MM.1S (cell line): ENCODE data around the gene KIRREL1.

Experiments
- DNase-seq: peaks from one replicate; pipeline ENCODE4 v3.0.0-alpha.2; 2015
- H2AFZ ChIP-seq: fragments of 300-600 bp; sonication (generic); 2 replicates; pipeline ENCODE4 v1.6.0; 2016; ENCODE audit warnings: antibody characterized with exemption, low read length
- H3F3A ChIP-seq: fragments of 300-600 bp; sonication (generic); 2 replicates; pipeline ENCODE4 v1.6.1; 2016; ENCODE audit warnings: mild to moderate bottlenecking, antibody characterized with exemption, low read length, moderate library complexity, mixed read lengths; ENCODE audit not compliant: insufficient read depth
- H3K27ac ChIP-seq: fragments of 300-600 bp; sonication (generic); 2 replicates; pipeline ENCODE4 v1.5.1; 2016; ENCODE audit warnings: mild to moderate bottlenecking, low read length
- H3K27me3 ChIP-seq: fragments of 300-600 bp; sonication (generic); replicated peaks from 2 replicates; pipeline ENCODE4 v1.6.0; 2016; ENCODE audit warnings: low read length; ENCODE audit not compliant: insufficient read depth
- H3K36me3 ChIP-seq: fragments of 300-600 bp; sonication (generic); replicated peaks from 2 replicates; pipeline ENCODE4 v1.6.1; 2016; ENCODE audit warnings: mild to moderate bottlenecking, low read length, mixed read lengths; ENCODE audit not compliant: insufficient read depth
- H3K4me1 ChIP-seq: fragments of 300-600 bp; sonication (generic); 2 replicates; pipeline ENCODE4 v1.6.1; 2016; ENCODE audit warnings: low read length, mixed read lengths
- H3K4me2 ChIP-seq: fragments of 300-600 bp; sonication (generic); 2 replicates; pipeline ENCODE4 v1.6.0; 2016; ENCODE audit warnings: low read depth, low read length
- H3K4me3 ChIP-seq: fragments of 300-600 bp; sonication (generic); 2 replicates; pipeline ENCODE4 v1.5.1; 2016; ENCODE audit warnings: low read length, mixed read lengths
- H3K79me2 ChIP-seq: fragments of 300-600 bp; sonication (generic); 2 replicates; pipeline ENCODE4 v1.6.1; 2016; ENCODE audit warnings: mixed run types, low read length, mixed read lengths
- H3K9ac ChIP-seq: fragments of 300-600 bp; sonication (generic); 2 replicates; pipeline ENCODE4 v1.6.1; 2016; ENCODE audit warnings: low read length, mixed read lengths
- H3K9me2 ChIP-seq: fragments of 300-600 bp; sonication (generic); replicated peaks from 2 replicates; pipeline ENCODE4 v1.6.1; 2016; ENCODE audit warnings: mild to moderate bottlenecking, low read length, mixed read lengths; ENCODE audit not compliant: insufficient read depth
- H3K9me3 ChIP-seq: fragments of 300-600 bp; sonication (generic); replicated peaks from 2 replicates; pipeline ENCODE4 v1.6.1; 2016; ENCODE audit warnings: mild to moderate bottlenecking, low read length, mixed read lengths; ENCODE audit not compliant: insufficient read depth
- H4K20me1 ChIP-seq: fragments of 300-600 bp; sonication (generic); 2 replicates; pipeline ENCODE4 v1.6.1; 2016; ENCODE audit warnings: mild to moderate bottlenecking, low read length, moderate library complexity, mixed read lengths; ENCODE audit not compliant: insufficient read depth
- CTCF ChIP-seq: fragments of 300-600 bp; sonication (generic); IDR thresholded peaks from 2 replicates; pipeline ENCODE4 v1.5.1; 2016; ENCODE audit warnings: antibody characterized with exemption, low read length, mixed read lengths
- EZH2 ChIP-seq: fragments of 300-600 bp; sonication (generic); optimal IDR thresholded peaks from 2 replicates; pipeline ENCODE3; 2017; ENCODE audit warnings: low read depth, mild to moderate bottlenecking, antibody characterized with exemption, low read length, mixed read lengths
- EZH2phosphoT487 ChIP-seq: fragments of 300-600 bp; sonication (generic); IDR thresholded peaks from 2 replicates; pipeline ENCODE4 v1.6.1; 2018; ENCODE audit warnings: antibody characterized with exemption, low read length

KIRREL1 gene

GRCh38 chr1:158013840-158014730 is 20.6 kb downstream of the KIRREL1 start:
- H2AFZ ChIP-seq: no peak overlapping the region
- H3K27me3 ChIP-seq: no peaks in the 10 kb centered on the region
- H3K4me1 ChIP-seq: no peaks in the 10 kb centered on the region
- H3F3A ChIP-seq: no peaks in the 10 kb centered on the region
- no peak overlapping the region for H3K27ac ChIP-seq
- H3K4me3 ChIP-seq: no peak overlapping the region
- no peak overlapping the region for H3K9ac ChIP-seq
- no peaks in the 10 kb centered on the region for H3K9me2 ChIP-seq
- H3K4me2 ChIP-seq: no peak overlapping the region
- no peak for DNase-seq
- TF ChIP-seq EZH2phosphoT487 (no peak), CTCF (no peak), EZH2 (no peak)
- no peaks in the 10 kb centered on the region for H3K9me3 ChIP-seq
- no peaks in the 10 kb centered on the region for H3K36me3 ChIP-seq
- no peaks in the 10 kb centered on the region for H4K20me1 ChIP-seq
- H3K79me2 ChIP-seq: no peaks in the 10 kb centered on the region

- TF ChIP-seq CTCF: no peak
- no peak for TF ChIP-seq EZH2phosphoT487
- no peak for TF ChIP-seq EZH2
- no peaks in the 10 kb centered on the region for H3K9me2 ChIP-seq
- H3K4me2 ChIP-seq: no peak overlapping the region
- H3K4me1 ChIP-seq: no peaks in the 10 kb centered on the region
- no peak overlapping the region for H3K27ac ChIP-seq
- no peak overlapping the region for H3K9ac ChIP-seq
- H3F3A ChIP-seq: no peaks in the 10 kb centered on the region
- H3K27me3 ChIP-seq: 0 out of 2 replicates have a peak, but pooled peaks cover 2% of the 10 kb centered on the region
- H4K20me1 ChIP-seq: no peaks in the 10 kb centered on the region
- H2AFZ ChIP-seq: no peak overlapping the region
- no peaks in the 10 kb centered on the region for H3K79me2 ChIP-seq
- no peaks in the 10 kb centered on the region for H3K36me3 ChIP-seq
- no peak overlapping the region for H3K4me3 ChIP-seq
- H3K9me3 ChIP-seq: no peaks in the 10 kb centered on the region
- no peak for DNase-seq
Observed at GRCh38 chr1:158014731-158015320, 21.4 kb downstream of the KIRREL1 start.

GRCh38 chr1:158016651-158017335 is 23.3 kb downstream of the KIRREL1 start:
- Histone ChIP-seq H3K4me2 (no peak overlapping the region), H3K36me3 (no peaks in the 10 kb centered on the region), H3K27ac (no peak overlapping the region), H3K9ac (no peak overlapping the region), H3K79me2 (no peaks in the 10 kb centered on the region), H3K27me3 (0 out of 2 replicates have a peak, but pooled peaks cover 5% of the 10 kb centered on the region), H3K9me2 (no peaks in the 10 kb centered on the region), H3K4me3 (no peak overlapping the region), H4K20me1 (no peaks in the 10 kb centered on the region), H3K4me1 (no peaks in the 10 kb centered on the region), H3F3A (no peaks in the 10 kb centered on the region), H3K9me3 (no peaks in the 10 kb centered on the region), H2AFZ (no peak overlapping the region)
- DNase-seq: no peak
- TF ChIP-seq CTCF: no peak
- no peak for TF ChIP-seq EZH2
- no peak for TF ChIP-seq EZH2phosphoT487
